ENCODE data around the gene GTF2F2.

- TF ChIP-seq EZH2 (IDR thresholded peaks at IDR 0.05; ENCODE audit: borderline replicate concordance, low read depth, low read length, severe bottlenecking) (no peak), POLR2A (IDR thresholded peaks at IDR 0.05; ENCODE audit: low read depth, low read length) (no peak), CTCF (IDR thresholded peaks at IDR 0.05; ENCODE audit: extremely low read depth in 1 of 2, insufficient read depth in 1 of 2, low read depth in 1 of 2, low read length in 2 of 2) (no peak), POLR2AphosphoS5 (IDR thresholded peaks at IDR 0.05; ENCODE audit: insufficient read depth, low read depth, low read length) (no peak), GATA2 (IDR thresholded peaks at IDR 0.05; ENCODE audit: insufficient read depth, insufficient read length, low read depth, low read length) (no peak)
Measured at GRCh38 chr13:45168555-45168930, 48.2 kb downstream of the GTF2F2 start.
